Fibroblast of lung (primary cell): ENCODE data around the gene CBFB. TPM values are rescaled to one million over a fixed set of nuclear protein-coding genes. Genes with fewer than 3 reads are reported as not detected.

ENCODE experiments used
- DNase-seq, 2 donors: peaks; one replicate each; pipeline versions ENCODE4 v3.0.0 to v3.0.0-alpha.2; 2010; ENCODE audit warnings: low read depth in 2 of 2
- H2AFZ ChIP-seq: 2 replicates; pipeline ENCODE4 v1.5.1; 2012; ENCODE audit warnings: low read length, control low read depth, inconsistent platforms
- H3K27ac ChIP-seq: 2 replicates; pipeline ENCODE4 v1.5.1; 2011; ENCODE audit warnings: low read length, control low read depth; ENCODE audit not compliant: insufficient read depth
- H3K27me3 ChIP-seq: 2 replicates; pipeline ENCODE4 v1.5.1; 2011; ENCODE audit warnings: mild to moderate bottlenecking, low read length; ENCODE audit not compliant: control insufficient read depth, insufficient read depth
- H3K36me3 ChIP-seq: 2 replicates; pipeline ENCODE4 v1.5.1; 2011; ENCODE audit warnings: low read length; ENCODE audit not compliant: control insufficient read depth, insufficient read depth
- H3K4me1 ChIP-seq: 2 replicates; pipeline ENCODE4 v1.5.1; 2011; ENCODE audit warnings: low read length; ENCODE audit not compliant: control insufficient read depth, insufficient read depth; ENCODE audit errors: extremely low read depth
- H3K4me2 ChIP-seq: 2 replicates; pipeline ENCODE4 v1.5.1; 2011; ENCODE audit warnings: low read length, control low read depth; ENCODE audit not compliant: insufficient read depth; ENCODE audit errors: extremely low read depth
- H3K4me3 ChIP-seq, 4 experiments: fragments of 200-600 bp in 1 of 4; sonication (generic) in 1 of 4; replicated peaks in 1 of 4; 2 replicates each; pipeline ENCODE4 v1.5.1; 2011 to 2016; ENCODE audit warnings: low read length in 4 of 4, low read depth in 3 of 4, mild to moderate bottlenecking in 3 of 4, control low read depth in 2 of 4, inconsistent platforms in 1 of 4, mixed read lengths in 1 of 4; ENCODE audit not compliant: insufficient read depth in 1 of 4; ENCODE audit errors: control extremely low read depth in 1 of 4
- H3K79me2 ChIP-seq: 2 replicates; pipeline ENCODE4 v1.5.1; 2012; ENCODE audit warnings: mild to moderate bottlenecking, low read length, inconsistent platforms; ENCODE audit not compliant: control insufficient read depth, insufficient read depth
- H3K9ac ChIP-seq: 2 replicates; pipeline ENCODE4 v1.5.1; 2011; ENCODE audit warnings: mild to moderate bottlenecking, low read length, control low read depth; ENCODE audit not compliant: insufficient read depth
- H3K9me3 ChIP-seq: 2 replicates; pipeline ENCODE4 v1.5.1; 2012; ENCODE audit warnings: low read depth, low read length; ENCODE audit not compliant: control insufficient read depth, insufficient read depth
- H4K20me1 ChIP-seq: 2 replicates; pipeline ENCODE4 v1.5.1; 2011; ENCODE audit warnings: low read length; ENCODE audit not compliant: control insufficient read depth, insufficient read depth; ENCODE audit errors: extremely low read depth
- EZH2 ChIP-seq: IDR thresholded peaks from 2 replicates; pipeline ENCODE4 v1.5.1; 2012; ENCODE audit warnings: low read length, control low read depth, mild to moderate bottlenecking; ENCODE audit errors: missing control alignments
- polyA plus RNA-seq, 2 donors: library from polyadenylated mRNA; depleted of rRNA in 1 of 2; stranded (reverse) in 1 of 2; unstranded in 1 of 2; fragments of >200 nt; gene quantifications; 2 replicates each; pipeline ENCODE4 v1.2.1, GENCODE V29; 2011 to 2012; ENCODE audit warnings: missing spikeins in 1 of 2
- total RNA-seq: library from RNA; depleted of rRNA; stranded (reverse); fragments of >200 nt; gene quantifications from 2 replicates; pipeline ENCODE4 v1.2.1, GENCODE V29; 2014
- TF ChIP-seq, protein P1 (sequence below), 2 donors: IDR thresholded peaks in 1 of 2; conservative IDR thresholded peaks in 1 of 2; 1 replicate in 1 of 2; 2 replicates in 1 of 2; pipeline ENCODE4 v1.5.1; 2011 to 2012; ENCODE audit warnings: low read length in 2 of 2, control low read depth in 1 of 2, inconsistent platforms in 1 of 2, low read depth in 1 of 2, mild to moderate bottlenecking in 1 of 2

CBFB gene
- total and polyA plus RNA-seq, 2 donors (not counting 1 experiment from before 2014, with no cell fraction given), result 51.7 to 64.1 TPM

DNA sequence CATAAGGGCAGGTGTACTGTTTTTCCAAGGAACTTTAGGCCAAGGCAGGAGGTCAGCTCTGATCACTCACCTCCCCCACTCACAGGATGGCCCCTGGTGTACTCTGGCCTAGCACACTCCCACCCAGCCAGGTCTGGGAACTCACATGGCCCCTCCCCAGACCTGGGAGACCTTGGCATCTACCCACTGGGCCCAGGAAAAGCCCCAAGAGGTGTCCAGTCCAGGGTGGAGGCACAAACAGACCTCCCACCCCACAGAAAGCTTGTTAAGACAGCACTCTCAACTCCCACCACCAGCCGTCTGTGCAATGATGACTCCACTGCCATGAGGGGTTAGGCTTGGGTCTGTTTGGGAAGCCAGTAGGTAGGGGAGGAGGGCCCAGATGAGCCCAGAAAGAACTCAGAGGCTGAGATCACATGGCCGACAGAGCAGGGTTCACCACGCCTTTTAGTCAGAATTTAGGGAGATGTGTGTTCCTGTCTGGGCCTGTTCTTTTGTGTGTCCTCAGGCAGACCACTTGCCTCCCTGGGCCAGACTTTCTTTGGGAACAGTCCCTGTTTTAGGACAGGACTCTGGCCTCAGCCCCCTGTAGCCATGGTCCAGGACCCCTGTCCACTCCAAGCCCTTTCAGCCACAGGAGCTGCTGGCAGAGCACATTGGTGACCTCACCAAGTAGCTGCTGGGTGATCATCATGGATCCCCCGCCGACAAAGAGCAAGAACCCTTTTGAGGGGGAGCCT lies 12.1 kb upstream of the CBFB start:
- Histone ChIP-seq H2AFZ (no peak overlapping the region), H3K9me3 (no peaks in the 10 kb centered on the region), H3K4me3 (no peak overlapping the region), H3K36me3 (no peaks in the 10 kb centered on the region), H3K9ac (no peak overlapping the region), H3K27me3 (peaks cover 5% of the 10 kb centered on the region), H3K4me1 (peaks cover 2% of the 10 kb centered on the region), H3K79me2 (no peaks in the 10 kb centered on the region), H3K27ac (no peak overlapping the region), H4K20me1 (no peaks in the 10 kb centered on the region), H3K4me2 (no peak overlapping the region)
- no peak for DNase-seq
- no peak for TF ChIP-seq EZH2
- TF ChIP-seq, protein P1, sequence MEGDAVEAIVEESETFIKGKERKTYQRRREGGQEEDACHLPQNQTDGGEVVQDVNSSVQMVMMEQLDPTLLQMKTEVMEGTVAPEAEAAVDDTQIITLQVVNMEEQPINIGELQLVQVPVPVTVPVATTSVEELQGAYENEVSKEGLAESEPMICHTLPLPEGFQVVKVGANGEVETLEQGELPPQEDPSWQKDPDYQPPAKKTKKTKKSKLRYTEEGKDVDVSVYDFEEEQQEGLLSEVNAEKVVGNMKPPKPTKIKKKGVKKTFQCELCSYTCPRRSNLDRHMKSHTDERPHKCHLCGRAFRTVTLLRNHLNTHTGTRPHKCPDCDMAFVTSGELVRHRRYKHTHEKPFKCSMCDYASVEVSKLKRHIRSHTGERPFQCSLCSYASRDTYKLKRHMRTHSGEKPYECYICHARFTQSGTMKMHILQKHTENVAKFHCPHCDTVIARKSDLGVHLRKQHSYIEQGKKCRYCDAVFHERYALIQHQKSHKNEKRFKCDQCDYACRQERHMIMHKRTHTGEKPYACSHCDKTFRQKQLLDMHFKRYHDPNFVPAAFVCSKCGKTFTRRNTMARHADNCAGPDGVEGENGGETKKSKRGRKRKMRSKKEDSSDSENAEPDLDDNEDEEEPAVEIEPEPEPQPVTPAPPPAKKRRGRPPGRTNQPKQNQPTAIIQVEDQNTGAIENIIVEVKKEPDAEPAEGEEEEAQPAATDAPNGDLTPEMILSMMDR (conservative IDR thresholded peaks at IDR 0.05 in 1 of 2, IDR thresholded peaks at IDR 0.05 in 1 of 2; ENCODE audit: low read depth in 1 of 2, low read length in 2 of 2), result no peak

DNA sequence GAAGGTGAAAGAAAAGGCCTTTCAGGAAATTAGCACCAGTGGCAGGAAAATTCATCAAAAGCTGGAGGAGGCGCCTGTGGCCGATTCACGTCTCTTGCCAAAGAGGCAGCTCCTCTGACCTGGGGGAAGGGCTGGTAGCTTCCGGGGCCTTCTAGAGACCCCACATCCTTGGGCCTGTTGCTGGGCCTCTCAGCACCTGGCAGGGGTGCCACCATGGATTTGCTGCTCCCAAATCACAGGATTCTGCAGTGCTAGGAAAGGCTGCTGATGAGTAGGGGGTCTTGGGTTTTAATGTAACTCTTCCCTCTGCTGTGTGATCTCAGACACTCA lies 11.6 kb upstream of the CBFB start:
- Histone ChIP-seq H3K4me3 (no peak overlapping the region), H2AFZ (no peak overlapping the region), H4K20me1 (no peaks in the 10 kb centered on the region), H3K4me2 (no peak overlapping the region), H3K27me3 (peaks cover 5% of the 10 kb centered on the region), H3K36me3 (no peaks in the 10 kb centered on the region), H3K4me1 (peaks cover 2% of the 10 kb centered on the region), H3K79me2 (no peaks in the 10 kb centered on the region), H3K9me3 (no peaks in the 10 kb centered on the region), H3K27ac (no peak overlapping the region), H3K9ac (no peak overlapping the region)
- no peak for DNase-seq
- TF ChIP-seq, protein P1 (conservative IDR thresholded peaks at IDR 0.05 in 1 of 2, IDR thresholded peaks at IDR 0.05 in 1 of 2; ENCODE audit: low read depth in 1 of 2, low read length in 2 of 2), result no peak
- TF ChIP-seq EZH2, result no peak

DNA sequence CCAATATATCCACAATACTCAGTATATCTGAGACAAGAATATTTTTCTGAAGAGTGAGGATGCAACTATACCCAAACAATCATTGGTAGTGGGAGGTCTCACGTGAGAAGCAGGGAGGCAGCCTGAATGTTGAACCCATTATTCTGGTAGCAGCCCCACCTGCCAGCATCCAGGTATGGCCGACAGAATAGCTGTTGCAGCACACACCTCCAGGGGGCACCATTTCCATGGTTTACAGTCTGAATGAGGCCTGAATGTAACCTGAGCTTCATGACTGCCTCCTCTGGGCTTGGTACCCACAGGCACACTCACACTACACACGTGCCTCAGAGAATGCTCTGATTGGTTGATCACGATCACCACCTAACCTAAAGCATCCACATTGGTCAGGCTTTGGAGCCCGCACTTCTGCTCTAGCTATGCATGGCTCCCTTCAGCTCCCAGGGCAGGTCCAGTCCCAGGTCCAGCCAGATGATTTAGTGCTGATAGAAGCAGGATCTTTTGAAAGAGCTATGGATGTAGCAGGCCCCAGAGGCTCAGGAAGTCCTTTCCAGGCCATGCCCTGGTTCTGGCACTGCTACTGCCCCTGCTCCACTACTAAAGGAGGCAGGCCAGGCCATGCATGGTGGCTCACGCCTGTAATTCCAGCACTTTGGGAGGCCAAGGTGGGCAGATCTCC lies 11.0 kb upstream of the CBFB start:
- TF ChIP-seq, protein P1 (conservative IDR thresholded peaks at IDR 0.05 in 1 of 2, IDR thresholded peaks at IDR 0.05 in 1 of 2; ENCODE audit: low read depth in 1 of 2, low read length in 2 of 2), result peak; percentile 60 to 80
- no peak for TF ChIP-seq EZH2
- H3K27ac ChIP-seq, result no peak overlapping the region
- H4K20me1 ChIP-seq, result no peaks in the 10 kb centered on the region
- H3K4me2 ChIP-seq, result no peak overlapping the region
- H3K4me3 ChIP-seq, result no peak overlapping the region
- peaks cover 2% of the 10 kb centered on the region for H3K4me1 ChIP-seq
- no peaks in the 10 kb centered on the region for H3K9me3 ChIP-seq
- no peaks in the 10 kb centered on the region for H3K36me3 ChIP-seq
- peak; percentile 94 to 95 for DNase-seq
- no peak overlapping the region for H2AFZ ChIP-seq
- H3K9ac ChIP-seq, result no peak overlapping the region
- H3K27me3 ChIP-seq, result peaks cover 5% of the 10 kb centered on the region
- no peaks in the 10 kb centered on the region for H3K79me2 ChIP-seq
